SK-N-SH (cell line): ENCODE data around the gene SH3D21. TPM values are rescaled to one million over a fixed set of nuclear protein-coding genes. Genes with fewer than 3 reads are reported as not detected.

Experiments
- CTCF ChIA-PET: fragments of 300-600, 350-600 bp; formaldehyde crosslinking; extraction: SDS; loops from one replicate; lab custom pipeline; 2021; lab: Yijun Ruan, JAX
- POLR2A ChIA-PET: fragments of 350-600 bp; sonication (Branson Sonifier 250); formaldehyde crosslinking; extraction: SDS; loops from one replicate; lab custom pipeline; 2020; ENCODE audit warnings: antibody characterized with exemption, inconsistent platforms; lab: Yijun Ruan, JAX
- DNase-seq: peaks from one replicate; pipeline ENCODE4 v3.0.0; 2012
- H2AFZ ChIP-seq: fragments of 200-600 bp; sonication (generic); 2 replicates; pipeline ENCODE4 v1.8.1; 2016; ENCODE audit warnings: antibody characterized with exemption, mild to moderate bottlenecking, low read depth
- H3F3A ChIP-seq: fragments of 200-600 bp; sonication (generic); replicated peaks from 2 replicates; pipeline ENCODE3; 2016; ENCODE audit warnings: antibody characterized with exemption, mild to moderate bottlenecking; ENCODE audit not compliant: insufficient read depth
- H3K27ac ChIP-seq, 2 experiments: fragments of 200-500 bp in 1 of 2; fragments of 200-600 bp in 1 of 2; sonication (Bioruptor generic) in 1 of 2; sonication (generic), shearing (Covaris generic) in 1 of 2; 2 replicates each; pipeline versions ENCODE4 v1.5.1 to v1.6.1; 2014 to 2016; ENCODE audit warnings: low read depth in 2 of 2, inconsistent platforms in 1 of 2, low read length in 1 of 2, mild to moderate bottlenecking in 1 of 2, mixed read lengths in 1 of 2
- H3K27me3 ChIP-seq: fragments of 200-600 bp; sonication (generic), shearing (Covaris generic); 2 replicates; pipeline ENCODE4 v1.6.1; 2016; ENCODE audit warnings: mixed run types; ENCODE audit not compliant: insufficient read depth
- H3K36me3 ChIP-seq, 2 experiments: fragments of 200-500 bp in 1 of 2; fragments of 200-600 bp in 1 of 2; sonication (Bioruptor generic) in 1 of 2; sonication (generic) in 1 of 2; replicated peaks in 1 of 2; 2 replicates each; pipeline versions ENCODE3 to v1.5.1; 2014 to 2016; ENCODE audit warnings: low read length in 1 of 2, mild to moderate bottlenecking in 1 of 2; ENCODE audit not compliant: insufficient read depth in 2 of 2, control insufficient read depth in 1 of 2
- H3K4me1 ChIP-seq, 2 experiments: fragments of 200-500 bp in 1 of 2; fragments of 200-600 bp in 1 of 2; sonication (Bioruptor generic) in 1 of 2; sonication (generic), shearing (Covaris generic) in 1 of 2; 2 replicates each; pipeline versions ENCODE4 v1.5.1 to v1.6.1; 2014 to 2016; ENCODE audit warnings: low read depth in 1 of 2, low read length in 1 of 2, mixed run types in 1 of 2; ENCODE audit not compliant: insufficient read depth in 2 of 2, control insufficient read depth in 1 of 2
- H3K4me2 ChIP-seq: fragments of 200-600 bp; sonication (generic), shearing (Covaris generic); 2 replicates; pipeline ENCODE4 v1.6.1; 2017; ENCODE audit warnings: mixed run types
- H3K4me3 ChIP-seq, 2 experiments: fragments of 200-500 bp in 1 of 2; fragments of 200-600 bp in 1 of 2; sonication (Bioruptor generic) in 1 of 2; sonication (generic), shearing (Covaris generic) in 1 of 2; 2 replicates each; pipeline versions ENCODE4 v1.5.1 to v1.8.1; 2014 to 2016; ENCODE audit warnings: low read depth in 2 of 2, inconsistent platforms in 1 of 2, low read length in 1 of 2, mild to moderate bottlenecking in 1 of 2, mixed read lengths in 1 of 2, moderate library complexity in 1 of 2
- H3K79me2 ChIP-seq: fragments of 200-600 bp; sonication (generic); 2 replicates; pipeline ENCODE4 v1.8.1; 2017; ENCODE audit warnings: mild to moderate bottlenecking; ENCODE audit not compliant: insufficient read depth
- H3K9ac ChIP-seq: fragments of 200-600 bp; sonication (generic); 2 replicates; pipeline ENCODE4 v1.6.1; 2017; ENCODE audit warnings: mixed run types
- H3K9me2 ChIP-seq: fragments of 200-600 bp; sonication (generic); 2 replicates; pipeline ENCODE4 v1.6.1; 2017; ENCODE audit warnings: mixed run types
- H3K9me3 ChIP-seq: fragments of 200-600 bp; sonication (generic); 2 replicates; pipeline ENCODE4 v1.6.1; 2017; ENCODE audit warnings: mixed run types, mild to moderate bottlenecking, moderate library complexity
- H4K20me1 ChIP-seq: fragments of 200-600 bp; sonication (generic); 2 replicates; pipeline ENCODE4 v1.6.1; 2017; ENCODE audit warnings: mild to moderate bottlenecking, mixed run types; ENCODE audit not compliant: insufficient read depth
- CHD2 ChIP-seq: fragments of 150-350 bp; IDR thresholded peaks from 2 replicates; pipeline ENCODE4 v1.6.1; 2018; ENCODE audit warnings: low read length; ENCODE audit not compliant: partially characterized antibody
- CTCF ChIP-seq: fragments of 200-600 bp; sonication (generic); IDR thresholded peaks from 2 replicates; pipeline ENCODE4 v1.6.1; 2017; ENCODE audit warnings: antibody characterized with exemption, mild to moderate bottlenecking, moderate library complexity
- EZH2phosphoT487 ChIP-seq: fragments of 200-600 bp; sonication (generic); IDR thresholded peaks from 2 replicates; pipeline ENCODE4 v1.6.1; 2017; ENCODE audit warnings: low read depth, mixed run types, mild to moderate bottlenecking, antibody characterized with exemption, moderate library complexity, borderline replicate concordance
- FOSL2 ChIP-seq: IDR thresholded peaks from 2 replicates; pipeline ENCODE4 v1.4.0; 2012; ENCODE audit warnings: low read depth, mild to moderate bottlenecking, moderate library complexity, borderline replicate concordance
- JUND ChIP-seq: IDR thresholded peaks from 2 replicates; pipeline ENCODE4 v1.4.0; 2012
- MXI1 ChIP-seq: IDR thresholded peaks from 2 replicates; pipeline ENCODE4 v1.6.1; 2012; ENCODE audit warnings: mild to moderate bottlenecking, low read depth, low read length, improper control_type of control experiment
- NRF1 ChIP-seq: IDR thresholded peaks from 2 replicates; pipeline ENCODE4 v1.6.1; 2012; ENCODE audit warnings: low read depth, mild to moderate bottlenecking, low read length
- POLR2AphosphoS5 ChIP-seq: IDR thresholded peaks from 2 replicates; pipeline ENCODE4 v1.6.1; 2012; ENCODE audit warnings: low read depth, low read length
- RCOR1 ChIP-seq: fragments of 150-350 bp; IDR thresholded peaks from 2 replicates; pipeline ENCODE4 v1.6.1; 2017; ENCODE audit warnings: antibody characterized with exemption, low read length
- RFX5 ChIP-seq: IDR thresholded peaks from 2 replicates; pipeline ENCODE4 v1.6.1; 2012; ENCODE audit warnings: mild to moderate bottlenecking, improper control_type of control experiment, low read length
- RXRA ChIP-seq: IDR thresholded peaks from 2 replicates; pipeline ENCODE4 v1.4.0; 2012; ENCODE audit warnings: low read depth, mild to moderate bottlenecking, borderline replicate concordance
- WGBS: methylation state at CpG from one replicate; pipeline ENCODE4 v1.1.6; 2017; ENCODE audit warnings: low lambda C conversion rate; 5-methylcytosine and 5-hydroxymethylcytosine counted together
- polyA plus RNA-seq, 3 experiments: library from polyadenylated mRNA; depleted of rRNA; stranded (reverse); fragments of >200 nt; gene quantifications; 2 replicates each; pipeline ENCODE4 v1.2.3, GENCODE V29; 2012
- TF ChIP-seq, protein P1 (sequence below): fragments of 150-350 bp; IDR thresholded peaks from 2 replicates; pipeline ENCODE4 v1.6.1; 2016; ENCODE audit warnings: mild to moderate bottlenecking, low read depth, low read length
- TF ChIP-seq, protein P2 (sequence below): IDR thresholded peaks from 2 replicates; pipeline ENCODE4 v1.4.0; 2012; ENCODE audit warnings: low read depth, borderline replicate concordance
- TF ChIP-seq, protein P3 (sequence below): fragments of 150-350 bp; IDR thresholded peaks from 2 replicates; pipeline ENCODE4 v1.6.1; 2017; ENCODE audit warnings: antibody characterized with exemption, low read length, low read depth, borderline replicate concordance

The SH3D21 gene
- polyA plus RNA-seq, 1 of the 3 experiments (the other 2 are of a cell fraction), result 1.6 TPM

- H3K4me3 ChIP-seq, result no peak overlapping the region
- H3K27me3 ChIP-seq, result no peaks in the 10 kb centered on the region
- TF ChIP-seq JUND (no peak), RCOR1 (no peak), RFX5 (no peak), MXI1 (no peak), EZH2phosphoT487 (no peak), CTCF (no peak), RXRA (no peak), FOSL2 (no peak), POLR2AphosphoS5 (no peak), CHD2 (no peak), NRF1 (no peak)
- TF ChIP-seq, protein P1, sequence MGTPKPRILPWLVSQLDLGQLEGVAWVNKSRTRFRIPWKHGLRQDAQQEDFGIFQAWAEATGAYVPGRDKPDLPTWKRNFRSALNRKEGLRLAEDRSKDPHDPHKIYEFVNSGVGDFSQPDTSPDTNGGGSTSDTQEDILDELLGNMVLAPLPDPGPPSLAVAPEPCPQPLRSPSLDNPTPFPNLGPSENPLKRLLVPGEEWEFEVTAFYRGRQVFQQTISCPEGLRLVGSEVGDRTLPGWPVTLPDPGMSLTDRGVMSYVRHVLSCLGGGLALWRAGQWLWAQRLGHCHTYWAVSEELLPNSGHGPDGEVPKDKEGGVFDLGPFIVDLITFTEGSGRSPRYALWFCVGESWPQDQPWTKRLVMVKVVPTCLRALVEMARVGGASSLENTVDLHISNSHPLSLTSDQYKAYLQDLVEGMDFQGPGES, result no peak
- TF ChIP-seq, protein P2, sequence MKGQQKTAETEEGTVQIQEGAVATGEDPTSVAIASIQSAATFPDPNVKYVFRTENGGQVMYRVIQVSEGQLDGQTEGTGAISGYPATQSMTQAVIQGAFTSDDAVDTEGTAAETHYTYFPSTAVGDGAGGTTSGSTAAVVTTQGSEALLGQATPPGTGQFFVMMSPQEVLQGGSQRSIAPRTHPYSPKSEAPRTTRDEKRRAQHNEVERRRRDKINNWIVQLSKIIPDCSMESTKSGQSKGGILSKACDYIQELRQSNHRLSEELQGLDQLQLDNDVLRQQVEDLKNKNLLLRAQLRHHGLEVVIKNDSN, result no peak
- TF ChIP-seq, protein P3, sequence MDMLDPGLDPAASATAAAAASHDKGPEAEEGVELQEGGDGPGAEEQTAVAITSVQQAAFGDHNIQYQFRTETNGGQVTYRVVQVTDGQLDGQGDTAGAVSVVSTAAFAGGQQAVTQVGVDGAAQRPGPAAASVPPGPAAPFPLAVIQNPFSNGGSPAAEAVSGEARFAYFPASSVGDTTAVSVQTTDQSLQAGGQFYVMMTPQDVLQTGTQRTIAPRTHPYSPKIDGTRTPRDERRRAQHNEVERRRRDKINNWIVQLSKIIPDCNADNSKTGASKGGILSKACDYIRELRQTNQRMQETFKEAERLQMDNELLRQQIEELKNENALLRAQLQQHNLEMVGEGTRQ, result no peak
- no peaks in the 10 kb centered on the region for H3K9me3 ChIP-seq
- no peak overlapping the region for H3K9ac ChIP-seq
- 0 out of 2 replicates have a peak, but pooled peaks cover under 1% of the 10 kb centered on the region for H4K20me1 ChIP-seq
- H3F3A ChIP-seq, result peaks cover 33% of the 10 kb centered on the region
- H2AFZ ChIP-seq, result no peak overlapping the region
- DNase-seq, result no peak
- peaks cover 20% of the 10 kb centered on the region; the same call in 1 of the 2 replicates for H3K79me2 ChIP-seq
- H3K27ac ChIP-seq, result no peak overlapping the region
- peaks cover 38 to 65% of the 10 kb centered on the region in 2 experiments for H3K36me3 ChIP-seq
- ChIA-PET CTCF (interaction anchor here (1.0 to 3.1 kb wide), 5 partner anchors 10 to 156 kb away, joined by 3 to 11 read pairs (median 5); partner anchors contain the start of gene TRAPPC3), POLR2A (interaction anchor here (1.0 to 2.0 kb wide), 3 partner anchors 13 to 156 kb away, joined by 3 to 6 read pairs (median 6); partner anchors contain the start of gene TRAPPC3)
- peaks cover 0 to 13% of the 10 kb centered on the region in 2 experiments; a peak in 2 of 4 replicates for H3K4me1 ChIP-seq
- WGBS, result 92% methylated on average over 7 of the region's 7 CpGs
- H3K9me2 ChIP-seq, result no peaks in the 10 kb centered on the region
- no peak overlapping the region for H3K4me2 ChIP-seq
These were observed 306 bp upstream of the SH3D21 start for GRCh38 chr1:36305915-36306209.
